Vagina (tissue), 2 donors: Measurements from ENCODE around the gene PRAC2.

Source experiments
- POLR2A ChIP-seq, 2 donors: fragments of 450-650 bp; IDR thresholded peaks; one replicate each; pipeline ENCODE4 v1.6.1; 2017; ENCODE audit warnings: antibody characterized with exemption in 2 of 2, mild to moderate bottlenecking in 2 of 2, moderate library complexity in 2 of 2
- TF ChIP-seq, protein P1 (sequence below), 3 experiments: fragments of 450-650 bp in 2 of 3; fragments of 200-600 bp in 1 of 3; sonication (generic) in 1 of 3; IDR thresholded peaks; one replicate each; pipeline ENCODE4 v1.5.1; 2017 to 2019; ENCODE audit warnings: antibody characterized with exemption in 3 of 3, mild to moderate bottlenecking in 2 of 3, moderate library complexity in 2 of 3

DNA sequence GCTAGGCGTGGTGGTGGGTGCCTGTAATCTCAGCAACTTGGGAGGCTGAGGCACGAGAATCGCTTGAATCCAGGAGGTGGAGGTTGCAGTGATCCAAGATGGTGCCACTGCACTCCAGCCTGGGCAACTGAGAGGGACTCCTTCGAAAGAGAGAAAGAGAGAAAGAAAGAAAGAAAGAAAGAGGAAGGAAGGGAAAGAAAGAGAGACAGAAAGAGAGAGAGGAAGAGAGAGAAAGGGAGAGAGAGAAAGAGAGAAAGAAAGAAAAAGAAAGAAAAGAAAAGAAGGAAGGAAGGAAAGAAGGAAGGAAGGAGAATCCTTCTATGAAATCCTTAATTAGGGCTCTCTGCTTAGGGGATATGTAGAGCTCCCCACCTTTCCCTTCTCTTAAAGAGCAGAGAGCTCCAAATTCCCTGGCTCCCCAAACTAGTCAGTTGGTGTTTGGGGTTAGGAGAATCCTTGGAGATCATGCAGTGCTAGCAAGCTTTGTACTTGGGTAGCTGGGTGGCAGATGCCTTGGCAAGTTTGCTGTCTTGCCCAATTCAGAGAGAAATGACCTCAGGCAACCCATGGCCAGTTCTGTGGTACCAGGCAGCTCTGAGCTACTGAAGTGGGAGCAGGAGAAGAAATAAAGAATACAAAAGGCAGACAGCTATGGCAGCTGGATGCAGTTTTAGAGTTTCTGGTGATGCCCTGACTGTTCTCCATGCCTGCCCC is 14.5 kb downstream of the PRAC2 start:
- TF ChIP-seq, protein P1, sequence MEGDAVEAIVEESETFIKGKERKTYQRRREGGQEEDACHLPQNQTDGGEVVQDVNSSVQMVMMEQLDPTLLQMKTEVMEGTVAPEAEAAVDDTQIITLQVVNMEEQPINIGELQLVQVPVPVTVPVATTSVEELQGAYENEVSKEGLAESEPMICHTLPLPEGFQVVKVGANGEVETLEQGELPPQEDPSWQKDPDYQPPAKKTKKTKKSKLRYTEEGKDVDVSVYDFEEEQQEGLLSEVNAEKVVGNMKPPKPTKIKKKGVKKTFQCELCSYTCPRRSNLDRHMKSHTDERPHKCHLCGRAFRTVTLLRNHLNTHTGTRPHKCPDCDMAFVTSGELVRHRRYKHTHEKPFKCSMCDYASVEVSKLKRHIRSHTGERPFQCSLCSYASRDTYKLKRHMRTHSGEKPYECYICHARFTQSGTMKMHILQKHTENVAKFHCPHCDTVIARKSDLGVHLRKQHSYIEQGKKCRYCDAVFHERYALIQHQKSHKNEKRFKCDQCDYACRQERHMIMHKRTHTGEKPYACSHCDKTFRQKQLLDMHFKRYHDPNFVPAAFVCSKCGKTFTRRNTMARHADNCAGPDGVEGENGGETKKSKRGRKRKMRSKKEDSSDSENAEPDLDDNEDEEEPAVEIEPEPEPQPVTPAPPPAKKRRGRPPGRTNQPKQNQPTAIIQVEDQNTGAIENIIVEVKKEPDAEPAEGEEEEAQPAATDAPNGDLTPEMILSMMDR (IDR thresholded peaks at IDR 0.05) = no peak
- no peak for TF ChIP-seq POLR2A (IDR thresholded peaks at IDR 0.05)
